GM21360 (cell line): ENCODE results near the gene IQGAP2.

Experiments
- ATAC-seq: cut with Tn5 transposase; IDR thresholded peaks from one replicate; pipeline ENCODE4 v1.9.1; 2021; ENCODE audit warnings: mild to moderate bottlenecking, moderate library complexity; ENCODE audit not compliant: unreplicated experiment

The IQGAP2 gene

DNA sequence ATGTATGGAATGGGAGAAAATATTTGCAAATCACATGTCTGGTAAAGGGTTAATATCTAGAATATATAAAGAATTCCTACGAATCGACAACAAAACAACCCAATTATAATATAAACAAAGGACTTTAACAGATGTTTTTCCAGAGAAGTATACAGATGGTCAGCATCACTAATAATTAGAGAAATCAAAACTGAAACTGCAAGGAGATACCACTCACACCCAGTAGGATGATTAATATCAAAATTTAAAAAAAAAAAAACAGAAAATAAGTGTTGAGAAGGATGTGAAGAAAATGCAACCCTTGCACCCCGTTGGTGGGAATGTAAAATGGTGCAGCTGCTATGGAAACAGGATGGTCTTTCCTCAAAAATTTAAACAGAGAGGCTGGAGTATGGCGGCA, 278.2 kb downstream of the IQGAP2 start:
- ATAC-seq, result no peak

DNA sequence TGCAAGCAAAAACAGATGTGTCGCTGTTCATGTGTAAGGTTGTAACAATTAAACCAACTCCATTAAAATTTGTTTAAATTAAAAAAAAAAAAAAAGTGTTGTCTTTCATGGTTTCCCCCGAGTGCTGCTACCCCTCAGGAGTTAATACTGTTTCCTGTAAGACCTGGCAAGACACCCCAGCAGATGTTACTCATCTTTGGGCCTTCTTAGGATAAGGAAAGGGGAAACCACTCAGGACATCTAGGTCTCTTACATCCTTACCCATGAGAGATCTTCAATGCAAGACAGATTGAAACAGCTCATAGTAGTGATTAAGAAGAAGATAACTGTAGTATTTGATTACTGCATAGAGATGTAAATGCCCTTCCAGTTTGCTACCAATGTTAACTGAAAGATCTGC, 279.3 kb downstream of the IQGAP2 start:
- no peak for ATAC-seq

DNA sequence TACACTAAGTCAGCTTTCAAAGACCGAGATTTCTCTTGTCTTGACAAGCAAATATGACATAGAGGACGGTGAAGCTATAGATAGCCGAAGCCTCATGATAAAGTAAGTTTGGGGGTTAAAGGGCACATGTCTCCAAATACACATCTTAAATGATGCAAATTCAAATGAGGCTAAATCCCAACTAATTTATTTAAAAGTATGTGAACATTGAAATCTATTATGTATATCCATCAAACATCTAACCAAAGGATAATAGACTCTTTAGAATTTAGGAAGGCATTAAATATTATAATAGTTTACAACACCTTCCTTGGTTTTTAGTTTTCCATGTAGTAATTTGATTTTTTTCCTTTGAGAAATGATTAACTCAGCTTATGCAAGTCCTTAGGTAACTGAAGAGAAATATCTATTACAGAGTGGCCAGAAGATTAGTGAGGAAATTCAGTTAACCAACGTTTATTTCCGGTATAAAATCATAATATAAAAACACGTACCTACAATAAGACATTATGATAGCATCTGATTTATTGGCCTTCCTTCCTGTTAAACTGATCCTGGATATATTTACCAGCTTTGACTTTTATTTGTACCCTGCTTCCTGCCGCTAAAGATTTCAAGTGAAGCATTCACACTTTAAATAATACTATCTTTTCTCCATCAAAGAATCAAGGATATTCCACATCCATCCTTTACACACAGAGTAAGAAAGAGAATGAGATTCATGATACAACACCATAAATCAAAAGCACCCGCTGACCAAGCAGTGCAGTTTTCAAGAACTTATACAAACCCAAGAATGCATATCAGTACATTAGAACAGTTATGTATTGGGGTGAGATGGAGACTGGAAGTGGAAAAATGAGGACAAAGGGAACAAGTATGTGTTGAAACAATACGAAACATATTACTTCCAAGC, 281.0 kb downstream of the IQGAP2 start:
- ATAC-seq, result no peak

DNA sequence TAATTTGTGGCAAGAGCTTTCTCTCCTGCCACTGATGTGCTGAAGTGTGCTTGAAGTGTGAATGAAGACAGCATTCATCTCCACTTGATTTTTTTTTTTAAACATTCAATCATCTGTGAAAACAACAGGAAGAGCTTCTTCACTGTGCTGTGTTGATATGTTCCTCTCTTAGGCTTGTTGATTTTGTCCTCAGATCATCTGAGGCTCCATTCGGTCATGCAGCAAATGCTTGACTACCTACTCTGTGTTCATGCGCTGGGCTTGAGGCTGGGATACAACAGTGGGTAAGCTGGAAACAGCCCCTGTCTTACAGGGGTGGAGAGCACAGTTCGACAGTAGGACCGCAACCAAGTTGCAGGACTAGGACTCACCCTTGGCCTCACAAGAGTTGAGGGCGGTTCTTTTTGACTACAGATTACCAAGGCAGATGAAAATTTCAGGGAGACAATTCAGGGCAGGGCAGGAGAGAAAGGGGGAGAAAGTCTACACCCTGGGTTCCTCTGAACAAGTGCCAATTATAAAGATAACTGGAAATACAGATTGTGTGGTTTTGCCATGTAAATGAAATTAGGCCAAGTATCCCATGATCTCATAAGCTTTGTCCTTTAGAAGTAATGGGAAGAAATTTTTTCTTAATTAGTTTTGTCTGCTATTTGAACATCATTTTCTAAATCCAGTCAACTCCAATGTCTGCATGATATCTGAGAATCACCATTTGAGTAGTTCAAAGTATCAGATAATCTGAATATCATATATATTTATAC, 281.9 kb downstream of the IQGAP2 start:
- no peak for ATAC-seq

DNA sequence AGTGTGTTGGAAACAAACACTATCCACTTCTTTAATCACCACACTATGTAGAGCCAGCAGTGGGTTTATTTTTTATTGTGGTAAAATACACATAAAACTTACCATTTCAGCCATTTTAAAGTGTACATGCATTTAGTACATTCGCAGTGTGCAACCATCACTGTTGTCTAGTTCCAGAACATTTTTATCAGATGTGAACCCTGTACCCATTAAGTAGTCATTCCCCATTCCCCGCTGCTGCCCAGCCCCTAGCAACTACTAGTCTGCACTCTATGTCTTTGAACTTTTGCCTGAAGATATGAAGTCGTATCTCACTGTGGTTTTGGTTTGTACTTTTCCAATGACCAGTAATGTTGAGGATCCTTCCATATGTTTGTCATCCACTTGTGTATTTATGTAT, 282.6 kb downstream of the IQGAP2 start:
- ATAC-seq, result no peak

DNA sequence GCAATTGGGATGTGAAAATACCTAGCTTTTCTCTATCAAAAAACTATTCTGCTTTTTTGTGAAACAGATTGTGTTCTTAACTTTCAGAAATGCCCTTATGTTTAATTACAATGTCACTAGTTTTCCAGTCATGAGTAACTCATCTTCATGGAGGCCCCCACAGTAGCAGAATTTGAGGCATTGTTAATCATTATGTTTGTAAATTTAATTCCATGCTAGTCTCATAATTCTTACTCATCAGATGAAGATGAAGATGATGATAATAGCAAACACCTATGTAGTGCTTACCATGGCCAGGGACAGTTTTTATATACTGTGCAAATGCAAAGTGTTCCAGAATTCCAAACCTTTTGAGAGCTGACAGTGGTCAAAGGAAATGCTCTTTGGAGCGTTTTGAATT, 285.1 kb downstream of the IQGAP2 start:
- ATAC-seq, result no peak

DNA sequence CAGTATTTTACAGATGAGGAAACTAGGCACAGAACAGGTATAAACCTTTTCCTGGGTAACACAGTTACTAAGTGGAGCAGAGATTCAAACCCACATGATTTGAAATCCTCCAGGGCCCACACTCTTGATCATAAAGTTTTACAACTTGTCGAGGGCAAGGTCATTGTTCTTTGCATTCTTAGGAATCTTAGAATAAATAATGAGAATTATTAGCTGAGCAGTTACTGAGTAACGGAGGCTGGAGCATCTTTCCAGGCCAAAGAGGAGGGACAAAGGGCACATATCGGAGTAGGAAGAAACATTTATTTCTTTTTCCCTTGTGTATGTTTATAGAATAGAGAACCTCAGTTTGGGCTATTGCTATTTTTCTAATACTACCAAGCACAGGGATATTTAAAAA, 285.8 kb downstream of the IQGAP2 start:
- no peak for ATAC-seq

DNA sequence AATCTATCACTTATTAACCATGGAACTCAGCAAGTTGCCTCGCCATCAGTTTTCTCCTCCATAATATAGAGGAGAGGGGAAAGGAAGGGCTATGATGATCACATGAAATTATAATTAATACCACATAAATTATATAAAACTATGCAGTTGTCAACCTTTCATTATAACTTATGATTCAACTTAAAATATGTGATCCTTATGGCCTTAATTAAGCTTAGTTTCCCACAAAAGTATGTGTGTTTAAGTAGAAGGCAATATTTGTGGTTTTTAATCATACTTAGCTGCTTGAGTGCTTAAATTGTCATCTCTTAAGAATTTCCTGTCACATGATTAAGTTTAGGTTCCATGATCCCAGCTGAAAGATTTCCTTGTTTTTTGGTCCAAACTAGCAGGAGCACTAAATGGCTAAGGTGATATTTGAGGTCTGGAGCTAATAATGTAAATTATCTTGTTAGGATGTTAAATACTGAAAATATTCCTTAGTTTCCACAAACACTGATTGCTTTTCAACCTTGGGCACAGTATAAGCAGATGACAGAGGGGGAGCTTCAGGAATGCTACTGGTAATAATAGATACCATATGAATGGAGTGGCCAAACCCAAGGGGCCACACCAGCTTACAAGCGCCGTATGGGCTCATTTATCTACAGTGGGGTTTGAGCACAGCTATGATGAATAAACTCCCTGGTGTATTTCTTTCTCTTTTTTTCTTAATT, 286.4 kb downstream of the IQGAP2 start:
- no peak for ATAC-seq

DNA sequence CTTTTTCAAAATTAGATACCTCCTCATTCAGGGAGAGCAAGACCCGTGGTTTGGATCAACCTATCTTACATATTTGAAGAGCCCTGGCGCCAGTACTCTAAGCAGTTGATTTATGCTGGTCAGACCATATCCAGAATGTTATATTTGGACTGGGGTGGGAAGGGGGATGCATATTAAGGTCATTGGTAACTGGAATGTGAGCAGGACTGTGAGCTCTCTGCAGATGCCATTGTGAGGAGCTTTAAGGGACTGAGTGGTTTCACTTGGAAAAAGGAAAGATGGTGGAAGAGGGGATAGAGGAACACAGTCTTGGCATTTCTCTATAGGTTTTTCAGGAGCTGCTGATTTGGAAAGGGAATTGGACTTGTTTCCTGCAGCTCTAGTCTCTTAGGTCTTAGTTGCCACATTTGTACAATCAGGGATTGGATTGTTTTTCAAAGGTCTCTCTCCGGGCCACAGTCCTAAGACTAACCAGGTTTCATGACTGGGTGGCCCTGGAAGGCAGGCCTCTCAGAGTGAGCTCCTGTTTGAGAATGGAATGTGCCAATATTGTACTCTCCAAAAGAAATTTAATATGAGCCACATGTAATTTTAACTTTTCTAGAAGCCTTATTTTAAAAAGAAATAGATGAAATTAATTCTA, 287.1 kb downstream of the IQGAP2 start:
- ATAC-seq, result no peak

DNA sequence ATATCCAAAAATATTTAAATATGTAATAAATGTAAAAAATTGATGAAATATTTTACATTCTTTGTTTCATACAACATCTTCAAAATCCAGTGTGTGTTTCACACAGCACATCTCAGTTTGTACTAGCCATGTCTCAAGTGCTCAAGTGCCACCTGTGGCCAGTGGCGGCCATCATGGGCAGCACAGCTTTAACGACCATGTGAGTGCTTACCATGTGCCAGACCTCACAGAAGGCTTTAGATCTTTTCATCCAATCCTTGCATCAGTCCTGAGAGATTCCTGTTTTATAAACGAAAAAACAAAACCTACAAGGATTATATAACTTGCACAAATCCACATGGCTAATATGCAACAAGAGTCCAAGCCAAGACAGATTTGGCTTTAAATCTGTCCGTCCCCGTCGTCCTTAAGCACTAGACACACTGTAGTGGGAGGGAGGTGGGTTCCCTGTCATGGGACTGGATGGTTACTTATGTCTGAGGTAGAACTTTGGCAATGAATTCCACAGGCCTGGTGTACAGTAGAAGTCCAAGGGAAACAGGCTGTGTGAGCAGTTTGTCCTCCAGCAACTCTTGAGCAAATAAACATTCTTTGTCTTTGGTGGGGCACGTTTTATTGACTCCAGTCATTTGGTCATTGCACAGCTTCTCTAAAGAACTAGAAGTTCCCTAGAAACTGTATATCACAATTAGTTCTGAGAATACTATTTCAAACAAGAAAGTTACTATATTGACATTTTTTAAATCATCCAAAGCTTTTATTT, 287.8 kb downstream of the IQGAP2 start:
- no peak for ATAC-seq

DNA sequence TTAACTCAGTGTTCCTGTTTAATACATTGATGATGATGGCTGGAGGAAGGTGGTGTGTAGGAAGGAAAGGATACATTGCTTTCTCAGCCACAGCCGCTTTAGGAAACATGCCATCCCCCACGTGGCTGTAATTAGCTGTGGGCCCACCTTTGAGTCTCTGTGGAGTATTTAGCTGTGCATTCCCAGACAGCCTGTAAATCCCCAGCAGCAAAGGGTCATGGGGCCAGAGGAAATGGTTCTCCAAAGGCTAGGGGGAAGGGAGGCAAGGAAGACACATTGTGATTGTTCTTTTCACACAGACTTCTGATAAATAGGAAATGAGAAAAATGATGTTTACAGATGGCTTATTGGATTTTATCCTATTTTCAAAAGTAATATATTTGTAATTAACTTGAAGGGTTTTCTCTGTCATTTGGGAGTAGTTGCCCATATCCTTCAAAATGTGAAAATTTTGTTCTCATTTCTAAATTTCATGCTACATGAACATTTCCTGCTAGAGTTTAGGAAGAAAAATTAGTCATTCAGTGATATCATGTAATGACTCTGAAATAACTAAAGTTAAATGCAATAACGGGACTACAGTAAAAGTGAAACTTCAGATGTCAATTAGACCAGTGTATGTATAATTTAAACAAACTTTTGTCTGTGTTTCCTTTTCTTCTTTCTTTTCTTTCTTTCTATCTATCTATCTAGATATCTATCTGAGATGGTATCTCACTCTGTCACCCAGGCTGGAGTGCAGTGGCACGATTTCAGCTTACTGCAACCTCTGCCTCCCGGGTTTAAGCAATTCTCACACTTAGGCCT, 288.6 kb downstream of the IQGAP2 start:
- ATAC-seq, result no peak

DNA sequence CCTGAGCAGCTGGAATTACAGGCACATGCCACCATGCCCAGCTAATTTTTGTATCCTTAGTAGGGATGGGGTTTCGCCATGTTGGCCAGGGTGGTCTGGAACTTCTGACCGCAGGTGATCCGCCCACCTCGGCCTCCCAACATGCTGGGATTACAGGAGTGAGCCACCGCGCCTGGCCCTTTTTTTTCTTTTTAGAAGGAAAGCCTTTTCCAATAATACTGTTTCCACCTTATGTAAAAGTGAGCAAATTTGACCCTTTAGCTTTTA, 289.1 kb downstream of the IQGAP2 start:
- no peak for ATAC-seq

DNA sequence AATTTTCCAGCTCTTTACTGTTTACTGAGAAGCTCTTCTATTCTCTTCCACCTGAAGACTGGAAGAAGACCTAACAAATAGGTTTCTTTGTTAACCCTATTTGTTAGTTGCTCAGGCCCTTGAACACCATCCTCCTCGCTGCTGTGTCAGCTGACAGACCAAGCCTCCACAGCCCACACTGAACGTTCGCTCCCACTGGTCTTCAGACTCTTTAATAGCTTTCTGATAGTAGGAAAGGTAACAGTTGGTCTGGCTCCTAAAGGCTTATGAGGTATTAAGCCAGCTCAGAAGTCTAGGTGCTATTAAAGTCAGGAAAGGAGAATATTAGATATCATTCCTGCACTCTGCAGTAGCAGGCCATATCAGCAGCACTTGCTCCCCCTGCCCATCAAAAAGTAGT, 289.6 kb downstream of the IQGAP2 start:
- no peak for ATAC-seq

DNA sequence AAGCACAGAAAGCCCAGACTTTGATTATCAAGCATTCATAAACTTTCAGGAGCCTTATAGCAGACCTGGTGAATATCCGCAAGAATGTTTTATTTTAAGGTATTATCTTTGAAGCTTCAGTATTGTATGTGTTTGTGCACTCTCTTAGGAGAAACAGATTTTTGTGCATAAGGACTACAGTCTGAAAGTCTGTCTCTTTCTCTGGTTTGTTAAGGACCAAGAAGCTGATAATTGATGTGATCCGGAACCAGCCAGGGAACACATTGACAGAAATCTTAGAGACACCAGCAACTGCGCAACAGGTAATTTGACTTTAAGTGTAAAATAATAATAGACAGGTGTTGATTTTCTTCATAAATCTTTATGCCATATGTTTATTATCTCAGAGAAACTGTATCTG, 290.1 kb downstream of the IQGAP2 start:
- no peak for ATAC-seq

DNA sequence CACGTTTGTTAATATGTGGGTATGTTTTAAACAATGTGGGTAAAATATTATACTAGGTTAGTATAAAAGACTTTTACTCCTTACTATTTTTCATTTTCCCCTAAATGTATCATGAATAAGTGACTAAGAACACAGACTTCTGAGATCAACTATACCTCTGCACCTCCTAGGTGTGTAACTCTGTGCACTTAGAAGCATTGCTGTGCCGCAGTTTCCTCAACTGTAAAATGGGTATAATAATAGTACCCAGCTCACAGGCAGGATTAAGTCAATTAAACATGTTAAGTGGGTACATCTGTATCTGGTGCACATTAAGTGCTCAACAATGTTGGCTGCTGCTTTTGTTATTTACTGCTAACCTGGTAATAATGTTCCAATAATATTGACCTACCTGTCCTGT, 291.2 kb downstream of the IQGAP2 start:
- no peak for ATAC-seq

DNA sequence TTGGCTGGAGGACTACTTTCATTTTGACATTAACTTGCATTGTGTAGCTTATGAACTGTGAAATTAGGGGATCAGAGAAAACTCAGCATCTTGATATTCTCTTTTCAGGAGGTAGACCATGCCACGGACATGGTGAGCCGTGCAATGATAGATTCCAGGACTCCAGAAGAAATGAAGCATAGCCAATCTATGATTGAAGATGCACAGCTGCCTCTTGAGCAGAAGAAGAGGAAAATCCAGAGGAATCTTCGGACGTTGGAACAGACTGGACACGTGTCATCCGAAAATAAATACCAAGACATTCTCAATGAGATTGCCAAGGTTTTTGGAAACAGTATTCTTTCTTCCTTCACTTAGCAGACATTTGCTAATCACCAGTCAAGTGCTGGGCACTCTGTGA, 292.3 kb downstream of the IQGAP2 start:
- no peak for ATAC-seq

DNA sequence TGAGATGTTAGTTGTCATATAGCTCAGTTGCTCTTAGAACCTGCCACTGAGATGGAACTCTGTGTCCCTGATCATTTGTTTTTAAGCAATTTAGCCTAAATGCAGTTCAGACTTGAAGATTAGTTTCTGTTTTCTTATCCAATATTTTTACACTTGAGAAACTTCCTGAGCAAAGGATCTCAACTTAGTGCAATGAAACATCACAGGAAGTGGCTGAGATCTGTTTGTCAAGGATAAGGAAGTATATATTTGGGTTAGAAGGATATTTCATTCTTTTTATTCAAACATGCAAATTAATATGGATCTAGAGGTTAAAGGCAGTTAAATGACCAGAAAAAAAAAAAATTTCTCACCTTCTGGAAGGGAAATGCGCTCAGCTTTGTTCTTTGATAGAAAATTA, 293.2 kb downstream of the IQGAP2 start:
- no peak for ATAC-seq

DNA sequence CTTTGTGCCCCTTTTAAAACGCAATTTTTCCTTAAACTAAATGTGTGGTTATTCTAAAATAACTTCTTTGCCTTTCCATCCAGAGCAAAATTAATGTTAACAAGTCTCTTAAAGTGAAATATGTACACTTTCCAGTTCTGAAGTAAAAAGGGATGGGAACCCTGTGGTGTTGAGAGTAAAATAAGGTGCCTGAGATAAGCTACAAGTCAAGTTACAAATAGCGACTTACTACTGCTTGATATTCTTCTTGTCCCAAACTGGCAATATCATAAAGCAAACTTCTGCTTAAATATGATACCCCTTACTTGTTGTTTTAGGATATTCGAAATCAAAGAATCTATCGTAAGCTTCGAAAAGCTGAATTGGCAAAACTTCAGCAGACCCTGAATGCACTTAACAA, 294.6 kb downstream of the IQGAP2 start:
- no peak for ATAC-seq

DNA sequence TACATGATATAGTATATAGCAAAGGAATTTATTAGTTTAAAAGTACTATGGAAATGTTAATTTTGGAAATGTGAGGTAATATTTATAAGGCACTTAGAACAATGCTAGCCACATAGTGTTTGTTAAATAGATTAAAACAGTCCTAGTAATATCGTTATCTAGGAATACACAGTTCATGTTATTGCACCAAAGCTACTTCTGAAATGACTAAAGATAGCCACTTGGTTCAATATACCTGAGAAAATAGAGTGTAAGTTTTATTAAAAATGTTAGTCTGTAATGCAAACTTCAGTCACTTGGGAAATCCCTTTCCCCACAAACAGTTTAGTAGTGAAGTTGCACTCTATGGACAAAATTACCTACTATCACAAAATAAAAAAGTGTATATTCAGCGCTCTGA, 297.5 kb downstream of the IQGAP2 start:
- no peak for ATAC-seq

DNA sequence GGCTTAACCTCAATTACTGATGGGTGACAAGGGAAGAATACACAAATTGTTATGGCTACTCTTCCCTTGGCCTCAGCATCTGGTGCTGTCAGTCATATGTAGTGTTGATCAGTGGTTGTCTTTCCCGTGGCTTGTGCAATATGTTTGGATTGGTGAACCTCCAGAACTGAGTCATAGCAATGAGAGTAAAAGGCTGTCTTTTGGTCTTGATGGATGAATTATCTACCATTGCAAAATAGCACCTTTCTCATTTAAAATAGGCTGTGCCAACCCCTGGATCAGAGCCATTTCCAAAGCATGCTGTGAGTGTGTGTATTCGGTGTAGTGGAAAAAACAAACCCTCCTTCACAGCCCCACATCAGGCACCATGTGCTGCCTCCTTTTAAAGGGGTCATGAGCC, 298.2 kb downstream of the IQGAP2 start:
- ATAC-seq, result no peak
